Left lobe of liver (tissue), 2 donors: ENCODE measurements around the gene RASA3. TPM values are rescaled to one million over a fixed set of nuclear protein-coding genes. Genes with fewer than 3 reads are reported as not detected.
A peak's percentile ranks its signal among the peaks of the same experiment; 100 is the strongest.
"Not testable (repeated sequence)": the region's sequence is repeated elsewhere in the genome, so short reads cannot be mapped to it uniquely, and the experiment has no call there.

Experiments
- ATAC-seq: fragments of 200-7000 bp; cut with Tn5 transposase; one replicate; pipeline ENCODE4 v1.9.1; 2020; ENCODE audit warnings: mild to moderate bottlenecking, moderate library complexity
- DNase-seq: peaks from one replicate; pipeline ENCODE4 v3.0.0-alpha.2; 2020; ENCODE audit warnings: low spot score
- total RNA-seq: library from RNA; stranded (reverse); gene quantifications from one replicate; pipeline ENCODE4 v1.2.1, GENCODE V29; 2021
- donor health status: DM: no; HTN: no; CAD: no; lungs with moderate emphysema.
- donor health status: DM: no; HTN: yes; CAD: no.

RASA3 gene
- total RNA-seq, 1 donor from 2014 or later, result 4.5 TPM

- DNase-seq, result no peak
- ATAC-seq, result no peak
Measured at GRCh38 chr13:113996081-113996911, 136.1 kb downstream of the RASA3 start.

DNA sequence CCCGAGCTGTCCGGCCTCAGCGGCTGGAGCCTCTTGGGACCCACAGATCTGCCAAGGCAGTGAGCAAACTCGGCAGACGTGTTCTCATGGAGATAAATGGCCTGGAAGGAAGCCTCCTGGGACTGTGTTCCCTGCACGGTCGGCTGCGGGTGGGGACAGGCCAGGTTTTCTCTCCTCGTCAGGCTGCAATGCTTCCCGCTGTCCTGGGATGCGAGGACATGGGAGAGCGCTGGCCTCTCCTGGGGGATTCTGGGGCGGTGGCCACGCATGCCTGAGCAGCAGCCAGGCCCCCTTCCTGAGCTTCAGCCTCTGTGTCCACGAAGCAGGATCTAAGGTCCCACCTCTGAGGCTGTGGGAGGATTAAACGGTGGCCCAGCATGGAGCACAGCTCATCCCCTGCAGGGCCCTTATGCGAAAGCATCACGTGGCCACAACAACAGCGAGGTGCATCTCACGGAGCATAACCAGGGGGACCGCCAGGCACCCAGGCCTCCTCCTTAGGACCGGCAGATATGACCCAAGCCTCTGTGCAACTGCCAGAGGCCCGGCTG, 137.3 kb downstream of the RASA3 start:
- DNase-seq (no peak), ATAC-seq (no peak)

DNA sequence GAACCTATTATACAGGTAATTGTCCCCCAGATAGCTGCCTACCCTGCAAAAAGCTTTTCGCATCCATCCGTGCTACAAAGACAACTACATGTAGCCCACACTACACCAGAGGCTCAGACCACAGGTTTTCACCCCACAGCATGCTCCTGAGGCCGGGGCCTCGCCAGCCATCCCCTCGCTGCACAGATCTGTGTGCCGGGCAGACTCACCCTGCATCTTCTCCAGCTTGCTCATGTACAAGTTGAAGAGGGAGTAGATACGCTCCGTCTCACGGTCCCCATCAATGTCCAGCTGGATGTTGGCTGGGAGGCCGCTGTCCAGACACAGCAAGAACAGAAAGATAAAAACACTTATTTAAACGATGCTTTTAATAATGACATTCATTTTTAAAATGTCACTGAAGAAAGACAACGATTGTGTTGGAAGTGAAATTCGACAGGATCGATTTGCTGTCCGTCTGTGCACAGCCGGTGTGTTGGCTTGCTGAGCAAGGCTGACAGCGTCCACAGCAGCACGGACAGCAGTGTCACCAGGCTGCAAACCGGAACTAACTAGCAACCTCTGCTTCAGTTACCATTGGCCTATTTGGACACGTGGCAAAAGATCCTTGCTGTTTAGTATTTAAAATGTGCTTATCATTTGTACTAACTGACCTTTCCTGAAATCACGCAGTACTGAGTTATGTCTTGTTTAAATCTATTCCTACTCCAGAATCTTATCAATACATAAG, 140.0 kb downstream of the RASA3 start:
- DNase-seq (no peak), ATAC-seq (peak; percentile 58)

DNA sequence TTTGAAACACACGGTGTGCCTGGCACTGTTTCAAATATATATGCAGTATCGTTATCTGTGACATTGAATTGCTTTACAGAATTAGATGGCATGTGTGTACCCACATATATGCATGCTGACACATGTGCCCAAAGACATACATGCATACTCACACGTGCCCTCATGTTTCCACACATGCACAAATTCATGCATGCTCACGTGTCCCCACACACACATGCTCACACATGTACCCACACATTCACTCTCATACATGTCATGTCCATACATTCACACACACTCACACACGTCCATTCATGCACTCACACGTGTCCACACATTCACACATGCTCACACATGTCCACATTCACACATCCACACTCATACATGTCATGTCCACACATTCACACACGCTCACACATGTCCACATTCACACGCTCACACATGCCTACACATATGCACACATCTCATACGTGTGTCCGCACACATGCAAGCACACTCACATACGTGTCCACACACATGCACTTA, 140.7 kb downstream of the RASA3 start:
- ATAC-seq (no peak), DNase-seq (no peak)

DNA sequence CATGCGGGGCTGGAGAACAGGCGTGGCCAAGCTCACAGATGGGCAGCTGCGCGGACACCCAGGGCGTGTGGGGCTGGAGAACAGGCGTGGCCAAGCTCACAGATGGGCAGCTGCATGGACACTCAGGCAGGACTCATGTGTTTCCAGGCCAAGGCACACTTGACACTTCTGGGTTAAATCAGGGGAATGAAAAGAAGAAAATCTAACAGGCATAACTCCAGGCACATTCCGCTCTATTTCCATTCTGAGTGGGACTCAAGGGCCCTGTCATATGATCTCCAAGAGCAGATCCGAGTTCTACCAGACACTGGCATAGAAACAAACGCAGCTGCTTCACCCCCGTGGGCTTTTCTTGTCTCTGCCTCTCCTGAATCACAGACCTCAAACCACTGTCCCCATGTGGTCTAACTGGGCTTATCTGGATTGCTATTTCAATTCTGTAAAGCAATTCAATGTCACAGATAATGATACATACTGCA, 141.2 kb downstream of the RASA3 start:
- ATAC-seq, result no peak
- DNase-seq, result no peak

DNA sequence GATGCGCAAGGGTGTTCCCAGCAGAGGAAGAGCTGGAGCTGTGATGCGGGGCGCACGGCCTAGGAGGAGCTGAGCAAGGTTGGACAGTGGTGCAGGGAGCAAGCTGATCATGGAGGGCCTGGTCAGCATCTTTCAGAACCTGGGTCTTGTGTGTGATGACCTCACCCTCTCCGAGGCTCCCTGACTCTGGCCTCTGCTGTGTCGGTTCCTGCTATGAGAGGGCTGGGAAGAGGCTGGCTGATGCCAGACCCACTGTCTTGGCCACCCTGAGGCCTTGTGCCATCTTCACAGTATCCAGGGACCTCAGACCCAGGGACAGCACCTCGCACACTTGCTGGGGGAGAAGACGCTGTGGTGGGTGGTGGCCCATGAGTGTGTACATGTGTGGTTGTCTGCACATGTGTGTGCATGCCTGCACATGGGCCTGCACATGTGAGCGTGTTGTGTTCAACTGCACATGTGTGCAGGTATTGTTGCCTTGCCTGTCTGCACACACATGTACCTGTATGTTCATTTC, 142.0 kb downstream of the RASA3 start:
- no peak for ATAC-seq

GRCh38 chr13:113989585-113990300, 142.7 kb downstream of the RASA3 start:
- DNase-seq (no peak), ATAC-seq (no peak)

More for the DNA sequence above, 142.0 kb downstream of the RASA3 start:
- no peak for DNase-seq

GRCh38 chr13:113988859-113989258, 143.6 kb downstream of the RASA3 start:
- ATAC-seq, DNase-seq: not testable (repeated sequence)

GRCh38 chr13:113982296-113982661, 150.1 kb downstream of the RASA3 start:
- DNase-seq, result no peak
- no peak for ATAC-seq

GRCh38 chr13:113981611-113982295, 150.7 kb downstream of the RASA3 start:
- ATAC-seq (no peak), DNase-seq (no peak)

- DNase-seq, result no peak
- peak; percentile 53 for ATAC-seq
Measured at GRCh38 chr13:113981194-113981605, 151.2 kb downstream of the RASA3 start.

- ATAC-seq, result no peak
Measured at GRCh38 chr13:113980489-113981064, 151.8 kb downstream of the RASA3 start.

DNA sequence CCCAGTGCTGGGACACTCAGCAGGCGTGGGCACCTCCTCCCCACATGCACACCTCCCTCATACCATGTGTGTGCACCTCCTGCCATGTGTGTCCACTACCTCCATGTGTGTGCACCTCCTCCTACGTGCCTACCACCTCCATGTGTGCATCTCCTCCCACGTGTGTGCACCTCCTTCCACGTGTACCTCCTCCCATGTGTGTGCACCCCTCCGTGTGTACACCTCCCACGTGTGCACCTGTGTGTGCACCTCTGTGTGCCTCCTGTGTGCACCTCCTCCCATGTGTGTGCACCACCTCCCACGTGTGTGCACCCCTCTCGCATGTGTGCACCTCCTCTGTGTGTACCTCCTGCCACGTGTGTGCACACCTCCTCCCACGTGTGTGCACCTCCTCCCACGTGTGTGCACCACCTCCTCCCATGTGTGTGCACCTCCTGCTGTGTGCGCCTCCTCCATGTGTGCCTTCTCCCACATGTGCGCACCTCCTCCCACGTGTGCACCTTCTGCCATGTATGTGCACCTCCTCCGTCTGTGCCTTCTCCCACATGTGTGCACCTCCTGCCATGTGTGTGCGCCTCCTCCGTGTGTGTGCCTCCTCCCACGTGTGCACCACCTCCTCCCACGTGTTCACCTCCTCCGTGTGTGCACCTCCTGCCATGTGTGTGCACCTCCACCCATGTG, 152.5 kb downstream of the RASA3 start:
- ATAC-seq (no peak), DNase-seq (no peak)

More at GRCh38 chr13:113980489-113981064, 151.8 kb downstream of the RASA3 start:
- no peak for DNase-seq

- DNase-seq (no peak), ATAC-seq (no peak)
Measured at GRCh38 chr13:113978741-113979481, 153.5 kb downstream of the RASA3 start.

DNA sequence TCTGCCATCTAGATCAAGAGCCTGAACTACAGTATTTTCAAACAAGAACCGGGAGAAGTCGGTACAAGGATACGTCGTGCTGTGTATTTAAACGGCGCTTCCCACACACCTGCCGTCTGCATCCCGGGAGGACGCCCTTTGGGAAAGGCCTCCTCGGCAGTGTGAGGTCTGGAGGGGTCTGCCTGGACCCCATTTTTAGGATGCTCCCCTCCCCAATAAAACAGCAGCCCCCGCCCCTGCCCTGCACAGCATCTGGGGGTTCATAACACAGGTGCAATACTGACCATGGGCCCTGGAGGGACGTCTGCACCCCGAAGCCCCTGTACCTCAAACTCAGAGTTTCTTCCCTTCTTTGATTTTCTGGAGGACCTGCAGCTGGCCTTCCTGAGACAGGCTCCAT, 154.4 kb downstream of the RASA3 start:
- ATAC-seq, result no peak
- no peak for DNase-seq

DNA sequence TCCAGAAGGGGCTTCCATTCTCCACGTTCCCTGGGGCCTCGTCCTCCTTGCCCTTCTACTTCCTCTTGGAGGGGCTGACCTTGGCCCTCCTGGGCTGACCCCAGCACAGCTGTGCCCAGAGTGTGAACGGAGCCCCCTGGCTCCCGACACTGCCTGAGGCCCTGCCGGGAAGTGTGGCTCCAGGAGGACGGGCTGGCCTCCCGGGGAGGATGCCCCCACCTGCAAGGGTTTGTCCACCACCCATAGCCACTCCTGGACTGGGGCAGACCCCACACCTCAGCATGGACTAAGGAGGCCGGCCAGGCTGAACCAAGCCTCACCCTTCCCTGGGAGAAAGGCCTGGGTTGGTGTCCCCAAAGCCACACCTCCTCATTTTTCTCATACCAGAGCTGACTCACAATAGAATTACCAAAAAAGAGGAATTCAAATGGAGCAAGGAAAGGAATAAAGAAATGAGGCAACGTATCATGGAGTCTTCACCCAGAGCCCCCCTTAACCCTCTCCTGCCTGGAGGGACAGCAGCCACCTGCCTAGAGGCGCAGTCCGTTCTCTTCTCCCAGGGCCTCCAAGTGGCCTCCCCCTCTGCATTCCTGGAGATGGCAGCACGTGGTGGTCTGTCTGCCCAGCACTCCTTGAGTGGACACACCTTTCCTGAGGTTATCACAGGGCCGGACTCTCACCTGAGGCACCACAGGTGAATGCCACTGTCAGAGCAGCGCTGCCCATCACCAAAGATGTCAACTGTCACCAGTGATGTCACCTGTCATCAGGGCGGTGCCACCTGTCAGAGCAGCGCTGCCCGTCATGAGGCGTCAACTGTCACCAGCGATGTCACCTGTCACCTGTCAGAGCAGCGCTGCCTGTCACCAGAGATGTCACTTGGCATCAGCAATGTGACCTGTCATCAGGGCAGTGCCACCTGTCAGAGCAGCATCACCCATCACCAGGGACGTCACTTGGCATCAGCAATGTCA, 155.4 kb downstream of the RASA3 start:
- DNase-seq (no peak), ATAC-seq (no peak)

DNA sequence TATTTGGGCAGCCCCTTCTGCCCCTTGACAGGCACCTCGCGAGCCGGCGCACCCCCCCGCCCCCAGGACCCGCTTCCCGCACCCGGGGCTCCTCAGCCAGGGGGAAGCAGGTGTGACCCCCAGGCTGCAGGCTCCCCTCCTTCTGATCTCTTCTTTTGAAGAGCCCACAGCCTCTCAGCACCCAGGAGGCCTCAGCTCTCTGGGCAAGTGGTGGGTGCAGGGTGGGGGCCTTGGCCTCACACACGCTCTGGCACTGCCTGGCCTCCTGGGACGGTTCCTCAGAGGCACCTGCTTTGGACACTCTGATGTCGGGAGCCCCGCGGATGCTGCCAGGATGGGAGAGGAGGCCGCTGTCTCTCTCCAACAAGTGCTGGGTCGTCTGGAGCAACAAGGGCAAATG, 157.0 kb downstream of the RASA3 start:
- DNase-seq (no peak), ATAC-seq (no peak)
